Bronchus fibroblast of lung (primary cell): ENCODE data around the gene DYNAP. TPM values are rescaled to one million over a fixed set of nuclear protein-coding genes. Genes with fewer than 3 reads are reported as not detected.

Source experiments
- total RNA-seq: library from RNA; depleted of rRNA; stranded (reverse); fragments of >200 nt; gene quantifications from 2 replicates; pipeline ENCODE4 v1.2.3, GENCODE V29; 2015

Gene DYNAP
- total RNA-seq, result not detected in 2 replicates

DNA sequence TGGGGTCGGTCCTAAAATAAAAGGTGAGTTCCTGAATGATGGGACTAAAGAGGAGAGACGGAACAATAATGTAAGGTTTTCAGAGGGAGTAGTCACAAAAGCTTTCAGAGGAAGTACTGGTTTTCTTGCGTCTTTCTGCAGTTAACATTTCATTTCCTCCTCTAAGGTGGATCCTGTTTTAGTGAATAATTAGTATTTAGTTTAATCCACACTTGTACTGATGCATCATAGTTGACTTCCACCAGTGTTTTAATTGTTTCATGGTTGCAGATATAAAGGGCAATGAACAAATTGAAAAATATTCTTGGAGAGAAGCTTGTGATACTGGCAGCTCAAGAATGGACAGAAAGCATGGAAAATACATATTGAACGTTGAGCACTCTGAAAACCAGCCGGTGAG lies at the start of gene DYNAP:
Gene DYNAP, plus strand, starts transcription at position 301 of the 400 bp plus-strand sequence. Its CDS starts 38 bp downstream, at position 339.

Other genes with a start within 250 kb of the DYNAP start
- 0.15 and 0.34 TPM in 2 replicates for gene STARD6, start 233.4 kb upstream of the DYNAP start, total RNA-seq
- 3.7 and 4.5 TPM in 2 replicates for gene C18orf54, start 233.3 kb upstream of the DYNAP start, total RNA-seq
- gene RAB27B, start 237.2 kb downstream of the DYNAP start, total RNA-seq, result 1.3 and 3.6 TPM in 2 replicates